Measurements from ENCODE around the gene GAN. TPM values are rescaled to one million over a fixed set of nuclear protein-coding genes. Genes with fewer than 3 reads are reported as not detected.

GAN gene
- total and polyA plus RNA-seq, 10 donors, result 0.54 to 10.3 (median 6.1) TPM

GRCh38 chr16:81397058-81397878 lies 82.5 kb downstream of the GAN start:
- WGBS, 5 donors, result 80 to 91% (median 85%) methylated on average over 20 to 21 of the region's 21 CpGs
- DNase-seq, result no peak
- intact Hi-C loops (cut with DNase I; ENCODE audit: low total_unique reads), result no loop called here
- Histone ChIP-seq H3K27me3 (replicated peaks in 1 of 7) (no peaks in the 10 kb centered on the region), H3K4me1 (peaks cover 0 to 30% (median 11%) of the 10 kb centered on the region in 6 donors), H3K36me3 (peaks cover 0 to under 1% (median 0%) of the 10 kb centered on the region in 6 donors), H3K4me3 (no peak overlapping the region), H3K27ac (no peak overlapping the region), H3K9me3 (peaks cover 0 to 8% (median 3%) of the 10 kb centered on the region in 8 donors)
- TF ChIP-seq CTCF (IDR thresholded peaks at IDR 0.05 in 8 of 11, conservative IDR thresholded peaks at IDR 0.05 in 3 of 11) (no peak), POLR2A (IDR thresholded peaks at IDR 0.05) (no peak), POLR2AphosphoS5 (IDR thresholded peaks at IDR 0.05) (no peak)

GRCh38 chr16:81397879-81398520 lies 83.2 kb downstream of the GAN start:
- no peak overlapping the region for H3K27ac ChIP-seq
- no peaks in the 10 kb centered on the region for H3K27me3 ChIP-seq (replicated peaks in 1 of 7)
- peaks cover 0 to 30% (median 12%) of the 10 kb centered on the region in 6 donors for H3K4me1 ChIP-seq
- no peak overlapping the region for H3K4me3 ChIP-seq
- intact Hi-C loops (cut with DNase I; ENCODE audit: low total_unique reads), result no loop called here
- H3K36me3 ChIP-seq, result no peaks in the 10 kb centered on the region
- peaks cover 0 to 8% (median 3%) of the 10 kb centered on the region in 8 donors for H3K9me3 ChIP-seq
- 58 to 68% (median 64%) methylated on average over 14 of the region's 14 CpGs for WGBS, 5 donors
- TF ChIP-seq POLR2AphosphoS5 (IDR thresholded peaks at IDR 0.05), result no peak
- TF ChIP-seq POLR2A (IDR thresholded peaks at IDR 0.05), result no peak
- no peak for TF ChIP-seq CTCF (IDR thresholded peaks at IDR 0.05 in 8 of 11, conservative IDR thresholded peaks at IDR 0.05 in 3 of 11)
- no peak for DNase-seq

- no peaks in the 10 kb centered on the region for H3K27me3 ChIP-seq (replicated peaks in 1 of 7)
- H3K4me1 ChIP-seq, result peaks cover 7 to 41% (median 20%) of the 10 kb centered on the region in 6 donors
- no peak for DNase-seq
- no peaks in the 10 kb centered on the region for H3K36me3 ChIP-seq
- no peak for TF ChIP-seq CTCF (IDR thresholded peaks at IDR 0.05 in 8 of 11, conservative IDR thresholded peaks at IDR 0.05 in 3 of 11)
- TF ChIP-seq POLR2A (IDR thresholded peaks at IDR 0.05), result no peak
- TF ChIP-seq POLR2AphosphoS5 (IDR thresholded peaks at IDR 0.05), result no peak
- H3K27ac ChIP-seq, result no peak overlapping the region
- H3K9me3 ChIP-seq, result peaks cover 0 to 8% (median 3%) of the 10 kb centered on the region in 8 donors
- intact Hi-C loops (cut with DNase I; ENCODE audit: low total_unique reads), result loop anchor here (5.0 kb wide), 1 partner anchor 322 kb away; no protein-coding TSS in a partner anchor
- WGBS, 5 donors, result 87 to 100% (median 93%) methylated on average over 1 of the region's 1 CpG
- H3K4me3 ChIP-seq, result no peak overlapping the region
Measured at GRCh38 chr16:81399909-81400308, 85.1 kb downstream of the GAN start.

Data from spleen (tissue), 11 donors.